ENCODE results near the gene C1QTNF1.

C1QTNF1 gene

GRCh38 chr17:79054200-79054960, 30.4 kb downstream of the C1QTNF1 start:
- H3K4me3 ChIP-seq (ENCODE audit: low read depth, low read length) = no peak overlapping the region
- DNase-seq = no peak
- no peaks in the 10 kb centered on the region for H3K27me3 ChIP-seq (ENCODE audit: insufficient read depth, low read depth, severe bottlenecking)
- TF ChIP-seq CTCF (IDR thresholded peaks at IDR 0.05; ENCODE audit: low read depth, low read length) = no peak
- H3K27ac ChIP-seq = no peak overlapping the region
- no peaks in the 10 kb centered on the region for H3K36me3 ChIP-seq
- H3K9me3 ChIP-seq (ENCODE audit: severe bottlenecking) = peaks cover 22% of the 10 kb centered on the region

- no peak for DNase-seq
- Histone ChIP-seq H3K4me3 (ENCODE audit: low read depth, low read length) (no peak overlapping the region), H3K27me3 (ENCODE audit: insufficient read depth, low read depth, severe bottlenecking) (no peaks in the 10 kb centered on the region), H3K27ac (no peak overlapping the region), H3K9me3 (ENCODE audit: severe bottlenecking) (peaks cover 22% of the 10 kb centered on the region), H3K36me3 (no peaks in the 10 kb centered on the region)
- no peak for TF ChIP-seq CTCF (IDR thresholded peaks at IDR 0.05; ENCODE audit: low read depth, low read length)
Measured at GRCh38 chr17:79055197-79055596, 31.2 kb downstream of the C1QTNF1 start.

GRCh38 chr17:79057737-79058385, 33.9 kb downstream of the C1QTNF1 start:
- Histone ChIP-seq H3K36me3 (no peaks in the 10 kb centered on the region), H3K4me3 (ENCODE audit: low read depth, low read length) (no peak overlapping the region), H3K27me3 (ENCODE audit: insufficient read depth, low read depth, severe bottlenecking) (no peaks in the 10 kb centered on the region), H3K27ac (no peak overlapping the region), H3K9me3 (ENCODE audit: severe bottlenecking) (peaks cover 19% of the 10 kb centered on the region)
- no peak for TF ChIP-seq CTCF (IDR thresholded peaks at IDR 0.05; ENCODE audit: low read depth, low read length)
- DNase-seq = no peak

- Histone ChIP-seq H3K9me3 (ENCODE audit: severe bottlenecking) (peaks cover 12% of the 10 kb centered on the region), H3K27ac (no peak overlapping the region), H3K27me3 (ENCODE audit: insufficient read depth, low read depth, severe bottlenecking) (no peaks in the 10 kb centered on the region), H3K36me3 (no peaks in the 10 kb centered on the region), H3K4me3 (ENCODE audit: low read depth, low read length) (no peak overlapping the region)
- no peak for DNase-seq
- no peak for TF ChIP-seq CTCF (IDR thresholded peaks at IDR 0.05; ENCODE audit: low read depth, low read length)
Measured at GRCh38 chr17:79062691-79063090, 38.7 kb downstream of the C1QTNF1 start.

GRCh38 chr17:79064026-79064425, 40.1 kb downstream of the C1QTNF1 start:
- peak; percentile 52 for DNase-seq
- no peak for TF ChIP-seq CTCF (IDR thresholded peaks at IDR 0.05; ENCODE audit: low read depth, low read length)
- no peaks in the 10 kb centered on the region for H3K36me3 ChIP-seq

More at GRCh38 chr17:79064026-79064425, 40.1 kb downstream of the C1QTNF1 start:
- Histone ChIP-seq H3K27ac (no peak overlapping the region), H3K27me3 (ENCODE audit: insufficient read depth, low read depth, severe bottlenecking) (no peaks in the 10 kb centered on the region), H3K9me3 (ENCODE audit: severe bottlenecking) (peaks cover 2% of the 10 kb centered on the region), H3K4me3 (ENCODE audit: low read depth, low read length) (no peak overlapping the region)

Data from WERI-Rb-1 (cell line).